HG03280 (cell line): ENCODE data around the gene MOCS3.
"Not testable (repeated sequence)": the region's sequence is repeated elsewhere in the genome, so short reads cannot be mapped to it uniquely, and the experiment has no call there.

ENCODE experiments used
- ATAC-seq: cut with Tn5 transposase; IDR thresholded peaks from one replicate; pipeline ENCODE4 v1.9.1; 2021; ENCODE audit warnings: mild to moderate bottlenecking, moderate library complexity; ENCODE audit not compliant: unreplicated experiment

Gene MOCS3

DNA sequence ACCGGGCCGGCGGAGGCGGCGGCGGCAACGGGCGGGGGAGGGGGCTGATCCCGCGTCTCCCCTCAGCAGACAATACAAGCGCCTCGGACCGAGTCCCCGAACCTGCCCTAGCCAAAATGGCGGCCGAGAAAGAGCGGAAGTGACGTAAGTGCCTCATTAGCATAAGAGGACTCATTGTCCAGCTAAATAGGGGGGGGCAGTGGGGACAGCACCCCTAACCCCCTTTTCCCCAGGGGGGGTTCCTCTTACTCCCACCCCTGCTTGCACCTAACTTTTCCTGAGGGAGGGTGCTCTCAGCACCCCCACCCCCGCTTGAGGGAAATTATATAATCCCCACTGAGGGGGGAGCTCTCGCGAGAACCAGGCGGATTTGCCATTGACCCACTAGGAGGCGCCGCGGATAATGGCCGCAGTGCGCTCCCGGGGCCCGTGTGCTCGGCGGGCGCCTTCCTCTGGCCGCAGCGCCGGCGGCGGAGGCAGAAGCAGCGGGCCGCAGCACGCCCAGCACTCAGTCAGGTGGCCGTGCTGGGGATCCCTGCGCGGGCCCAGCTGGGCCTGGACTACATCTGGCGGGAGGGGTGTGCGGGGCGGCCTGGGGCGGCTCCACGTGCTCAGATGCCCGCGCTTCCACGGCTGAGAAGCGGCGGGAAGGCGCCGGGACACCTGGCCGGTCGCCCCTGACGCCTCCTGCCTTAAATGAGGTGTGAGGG, 27.2 kb upstream of the MOCS3 start, which contains the start of gene ADNP:
Gene ADNP (minus strand): TSS at position 132 of the 710 bp plus-strand sequence. CDS start 27,441 bp downstream, outside the sequence.
- ATAC-seq = peak; percentile 58

DNA sequence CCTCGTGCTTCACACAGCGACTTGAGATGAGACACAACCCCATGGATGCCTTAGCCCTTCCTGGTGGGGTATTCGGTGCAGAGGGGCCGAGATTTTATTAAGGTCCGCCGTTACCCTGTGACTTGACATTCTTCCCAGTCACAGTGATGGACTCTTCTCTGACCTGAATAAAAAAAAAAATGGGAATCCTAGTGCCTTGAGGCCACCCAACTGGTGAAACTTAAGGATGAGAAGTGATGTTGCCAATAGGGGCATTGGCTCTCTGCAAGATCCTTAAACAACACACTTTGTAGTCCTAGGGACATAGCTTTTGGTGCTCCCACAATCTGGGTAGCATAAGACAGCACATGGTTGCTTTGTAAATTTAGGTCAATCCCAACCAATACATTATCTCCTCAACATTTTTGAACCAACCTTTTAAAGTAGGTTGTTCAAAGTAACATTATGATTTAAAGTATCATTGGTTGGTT, 26.6 kb upstream of the MOCS3 start:
- ATAC-seq = no peak

- ATAC-seq = no peak
These were observed 25.8 kb upstream of the MOCS3 start for GRCh38 chr20:50932691-50933280.

- ATAC-seq = no peak
These were observed 25.0 kb upstream of the MOCS3 start for GRCh38 chr20:50933589-50933988.

DNA sequence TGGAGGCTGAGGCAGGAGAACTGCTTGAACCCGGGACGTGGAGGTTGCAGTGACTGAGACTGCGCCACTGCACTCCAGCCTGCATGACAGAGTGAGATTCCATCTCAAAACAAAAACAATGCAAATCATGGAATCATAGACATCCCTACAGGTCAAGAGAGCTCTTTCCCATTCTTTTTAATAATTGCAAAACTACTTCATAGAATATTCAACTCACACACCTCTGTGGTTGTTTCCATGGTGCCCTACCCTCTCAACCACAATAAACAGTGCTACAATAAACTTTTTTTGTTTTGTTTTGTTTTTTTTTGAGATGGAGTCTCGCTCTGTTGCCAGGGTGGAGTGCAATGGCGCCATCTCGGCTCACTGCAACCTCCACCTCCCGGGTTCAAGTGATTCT, 15.5 kb upstream of the MOCS3 start:
- ATAC-seq = no peak

GRCh38 chr20:50948132-50948785, 10.4 kb upstream of the MOCS3 start:
- ATAC-seq = no peak

DNA sequence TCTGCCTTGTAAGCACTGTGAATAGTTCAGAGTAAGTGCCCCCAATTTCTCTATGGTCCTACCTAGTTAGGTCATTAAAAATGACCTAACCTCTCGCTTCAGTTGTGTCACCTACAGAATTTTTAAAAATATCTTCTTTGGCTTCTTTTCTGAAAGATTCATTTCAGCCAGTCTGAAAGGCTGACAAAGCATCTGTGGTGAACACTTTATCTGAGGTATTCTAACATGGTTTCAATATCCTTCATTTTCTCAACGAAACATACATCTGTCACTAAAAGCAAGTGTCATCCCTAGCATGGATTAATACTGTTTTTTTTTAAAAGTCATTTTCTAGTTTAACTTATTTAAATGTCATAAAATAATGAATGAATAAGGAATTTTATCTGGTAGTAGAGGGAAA, 5.4 kb upstream of the MOCS3 start:
- no peak for ATAC-seq

DNA sequence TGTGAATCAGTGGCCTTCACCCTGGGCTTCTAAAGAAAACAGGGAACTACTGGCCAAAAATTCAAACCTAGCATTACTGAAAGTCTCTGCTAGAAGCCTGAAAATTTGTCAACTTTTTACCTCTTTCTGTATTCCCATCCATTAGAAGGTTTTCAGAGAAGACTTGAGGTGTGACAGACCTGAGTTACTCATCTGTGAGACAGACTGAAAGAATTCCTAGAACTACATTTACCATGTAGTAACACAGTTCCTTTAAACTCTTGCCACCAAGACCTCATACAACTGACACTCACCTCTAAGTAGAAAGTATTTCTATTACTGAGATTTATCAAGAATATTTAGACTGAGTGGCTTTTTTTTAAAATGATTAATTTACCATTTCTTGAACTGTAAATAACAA, 4.8 kb upstream of the MOCS3 start:
- no peak for ATAC-seq

GRCh38 chr20:50957276-50957675, 1.3 kb upstream of the MOCS3 start:
- ATAC-seq = no peak

DNA sequence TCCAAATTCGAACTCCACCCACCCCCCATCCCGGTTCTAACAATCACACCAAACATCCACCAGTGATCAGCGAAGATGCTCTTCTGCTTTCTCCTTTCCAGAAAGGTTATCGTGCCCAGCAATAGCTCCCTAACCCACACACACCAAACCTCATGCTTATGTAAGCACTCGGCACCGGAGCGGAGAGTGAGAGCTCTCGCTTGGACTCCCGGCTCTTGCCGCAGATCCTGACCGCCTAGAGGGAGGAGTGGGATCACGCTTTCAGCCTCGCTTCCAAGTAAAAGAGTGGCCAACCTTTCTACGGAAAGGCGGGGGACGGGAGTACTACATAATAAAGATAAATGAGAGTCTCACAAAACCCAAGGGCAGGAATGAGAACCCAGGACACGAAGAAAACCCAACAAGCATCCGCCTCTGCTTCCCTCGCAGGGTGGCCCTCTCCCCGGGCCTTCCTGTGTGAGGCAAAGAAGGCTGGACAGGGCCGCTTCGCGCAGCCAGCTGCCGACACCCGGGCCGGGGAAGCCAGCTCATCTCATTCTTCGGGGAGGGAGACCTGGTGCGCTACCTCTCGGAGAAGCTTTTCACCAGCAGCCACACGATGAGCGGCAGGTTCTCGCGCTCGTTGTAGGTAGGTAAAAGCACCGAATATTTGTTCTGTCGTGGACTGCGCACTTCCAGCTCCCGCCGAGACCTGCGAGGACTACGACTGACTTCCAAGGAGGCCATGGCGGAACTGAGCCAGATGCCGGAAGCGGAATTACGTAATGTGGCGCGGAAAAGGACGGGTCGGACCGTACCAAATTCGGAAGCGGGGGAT, 612 bp upstream of the MOCS3 start, which contains the start of gene DPM1:
Gene DPM1 (minus strand): TSS at position 735 of the 817 bp plus-strand sequence. CDS start 9 bp downstream, at position 726.
- ATAC-seq = peak; percentile 79

GRCh38 chr20:50959543-50960126, 1.0 kb downstream of the MOCS3 start:
- no peak for ATAC-seq

- ATAC-seq = no peak
These were observed 9.0 kb downstream of the MOCS3 start for GRCh38 chr20:50967586-50967985.

DNA sequence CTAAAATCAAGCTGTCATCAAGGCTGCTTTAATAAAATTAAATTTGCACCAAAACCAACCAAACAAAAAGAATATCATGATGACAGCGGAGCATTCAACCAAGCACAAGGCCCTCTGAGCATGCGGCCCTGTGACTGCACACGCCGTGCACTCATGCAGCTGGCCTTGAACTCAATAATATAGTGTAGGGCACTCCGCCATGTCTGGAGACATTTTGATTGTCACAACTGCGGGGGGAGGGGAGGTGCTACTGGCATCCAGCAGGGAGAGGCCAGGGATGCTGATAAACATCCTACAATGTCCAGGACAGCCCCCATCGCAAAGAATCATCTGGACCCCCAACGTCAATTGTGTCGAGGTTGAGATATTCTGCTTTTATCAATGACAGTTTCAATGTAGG, 9.7 kb downstream of the MOCS3 start:
- ATAC-seq = no peak

DNA sequence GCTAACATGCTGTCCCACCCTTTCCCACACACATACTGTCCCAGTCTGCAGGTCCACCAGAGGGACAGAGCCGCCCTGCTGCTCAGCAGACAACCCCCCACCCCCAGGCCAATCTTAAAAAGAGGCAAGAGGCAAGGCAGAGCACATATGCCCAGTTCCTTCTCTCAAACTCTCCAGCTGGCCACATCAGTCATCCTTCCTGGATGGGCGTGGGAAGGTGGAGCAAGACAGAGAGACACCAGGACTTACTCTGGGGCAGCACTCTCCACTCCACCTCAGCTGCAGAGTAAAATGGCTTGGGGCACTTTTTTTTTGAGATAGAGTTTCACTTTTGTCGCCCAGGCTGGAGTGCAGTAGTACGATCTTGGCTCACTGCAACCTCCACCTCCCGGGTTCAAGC, 10.8 kb downstream of the MOCS3 start:
- no peak for ATAC-seq

DNA sequence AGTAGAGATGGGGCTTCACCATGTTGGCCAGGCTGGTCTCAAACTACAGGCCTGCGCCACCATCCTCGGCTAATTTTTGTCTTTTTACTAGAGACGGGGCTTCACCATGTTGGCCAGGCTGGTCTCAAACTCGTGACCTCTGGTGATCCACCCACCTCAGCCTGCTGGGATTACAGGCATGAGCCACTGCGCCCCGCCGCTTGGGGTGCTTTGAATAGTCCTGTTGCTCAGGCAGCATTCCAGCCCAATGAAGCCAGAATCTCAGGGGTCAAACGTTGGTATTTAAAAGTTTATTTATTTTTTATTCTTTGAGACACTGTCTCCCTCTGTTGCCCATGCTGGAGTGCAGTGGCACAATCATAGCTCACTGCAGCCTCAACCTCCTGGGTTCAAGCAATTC, 11.3 kb downstream of the MOCS3 start:
- ATAC-seq = no peak

DNA sequence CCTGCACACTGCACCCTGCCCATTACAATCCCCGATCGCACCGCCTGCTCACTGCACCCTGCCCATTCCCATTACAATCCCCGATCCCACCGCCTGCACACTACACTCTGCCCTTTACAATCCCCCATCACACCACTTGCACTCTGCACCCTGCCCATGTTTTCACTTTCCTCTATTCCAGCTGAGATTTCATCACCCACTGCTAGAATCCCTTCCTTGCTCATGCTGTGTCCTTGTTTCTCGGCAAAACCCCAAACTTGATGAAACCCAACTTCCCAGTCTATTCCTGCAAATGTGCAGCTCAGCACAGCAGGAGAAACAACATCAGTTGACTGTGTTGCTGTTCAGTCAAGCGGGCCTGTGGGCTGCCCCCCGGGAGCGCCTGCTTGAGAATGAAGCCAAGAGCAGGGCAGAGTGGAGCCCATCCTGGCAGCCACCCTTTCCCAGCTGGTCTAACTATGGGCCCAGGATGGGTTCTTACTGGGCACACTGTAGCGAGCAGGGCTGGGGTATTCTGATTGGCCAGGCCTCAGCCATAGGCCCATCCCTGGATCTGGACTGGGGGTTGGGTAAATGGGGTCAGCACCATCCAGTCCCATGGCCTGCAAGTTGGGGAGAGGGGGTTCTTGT, 17.2 kb downstream of the MOCS3 start:
- ATAC-seq = no peak

DNA sequence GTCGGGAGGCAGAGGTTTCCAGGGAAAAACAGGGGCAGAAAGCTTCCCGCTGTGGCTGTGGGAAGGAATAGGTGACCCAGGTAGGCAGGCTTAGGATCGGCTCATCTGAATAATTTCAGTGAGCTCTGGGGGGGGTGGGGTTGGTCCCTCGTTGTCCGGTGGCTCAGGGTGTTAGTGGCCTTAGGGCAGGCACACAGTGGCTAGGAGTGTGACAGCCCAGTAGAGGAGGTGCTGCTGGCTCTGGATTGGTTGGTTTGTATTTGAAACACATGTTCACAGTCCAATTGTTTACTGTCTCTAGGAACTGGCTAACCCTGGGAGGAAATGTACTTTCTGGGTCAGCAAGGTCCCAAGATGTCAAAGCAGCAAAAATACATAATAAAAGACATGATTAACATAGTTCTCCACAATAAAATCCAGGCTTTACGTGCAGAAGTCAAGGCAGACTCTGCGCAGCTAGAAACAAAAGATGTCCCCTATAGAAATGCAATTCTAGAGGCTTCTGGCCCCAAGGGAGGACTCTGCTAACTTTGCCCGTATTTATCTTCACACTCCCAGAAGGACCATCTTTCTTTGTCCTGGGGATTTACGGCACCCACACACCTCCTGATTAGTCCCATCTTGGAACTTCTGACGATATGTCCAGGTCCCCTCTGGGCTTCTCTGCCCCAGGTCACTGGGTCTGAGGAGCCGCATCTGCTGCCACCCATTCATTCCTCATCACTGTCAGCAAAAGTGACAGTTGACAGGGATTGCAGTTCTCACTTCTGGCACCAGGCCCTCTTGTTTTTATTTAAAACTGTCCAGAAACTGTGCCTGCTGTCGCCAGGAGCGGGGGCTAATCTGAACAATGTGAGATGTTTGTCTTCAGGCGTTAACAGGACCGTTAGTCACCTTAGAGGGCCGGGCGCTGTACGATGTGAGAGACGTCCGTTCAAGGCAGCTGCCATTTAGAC, 18.7 kb downstream of the MOCS3 start:
- no peak for ATAC-seq

DNA sequence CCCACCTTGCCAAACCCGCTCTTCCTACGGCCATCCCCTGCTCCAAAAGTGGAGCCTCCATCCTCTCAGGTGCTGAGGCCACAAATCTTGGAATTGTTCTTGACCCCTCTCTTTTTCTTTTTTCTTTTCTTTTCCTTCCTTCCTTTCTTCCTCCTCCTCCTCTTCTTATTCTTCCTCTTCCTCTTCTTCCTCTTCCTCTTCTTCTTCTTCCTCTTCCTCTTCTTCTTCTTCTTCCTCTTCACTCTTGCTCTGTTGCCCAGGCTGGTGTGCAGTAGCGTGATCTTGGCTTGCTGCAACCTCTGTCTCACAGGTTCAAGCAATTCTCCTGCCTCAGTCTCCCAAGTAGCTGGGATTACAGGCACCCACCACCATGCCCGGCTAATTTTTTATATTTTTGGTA, 19.9 kb downstream of the MOCS3 start:
- ATAC-seq = not testable (repeated sequence)

DNA sequence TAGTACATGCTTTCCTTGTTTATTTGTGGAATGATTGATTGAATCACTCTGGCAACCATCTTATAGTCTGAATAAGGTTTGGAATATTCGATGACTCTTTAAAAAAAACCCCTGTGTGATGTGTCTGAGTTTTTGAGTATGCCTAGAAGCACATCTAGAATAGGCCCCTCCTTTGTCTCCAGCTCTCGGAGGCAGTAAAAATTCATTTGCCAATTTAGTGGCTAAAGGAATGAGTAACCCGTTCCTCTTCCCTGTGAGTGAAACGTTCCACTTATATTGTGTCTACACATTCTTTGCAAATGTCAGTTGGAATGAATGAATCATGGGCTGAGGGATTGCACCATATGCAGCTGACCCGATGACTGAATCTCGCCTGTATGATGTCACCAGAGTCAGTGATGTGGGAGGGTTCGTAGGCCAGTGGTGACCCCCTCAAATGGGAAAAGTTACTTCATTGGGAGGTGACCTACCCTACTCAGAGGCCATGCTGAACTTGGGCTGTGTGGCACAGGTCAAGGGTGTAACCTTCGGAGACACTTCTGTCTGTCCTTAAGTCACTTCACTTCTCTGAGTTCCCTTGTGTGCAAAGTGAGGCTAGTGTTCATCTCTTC, 21.6 kb downstream of the MOCS3 start:
- no peak for ATAC-seq
